ENCODE results near the gene LMBR1L. TPM values are rescaled to one million over a fixed set of nuclear protein-coding genes. Genes with fewer than 3 reads are reported as not detected.

LMBR1L gene
- total RNA-seq, 1 experiment from 2014 or later = 55.1 TPM

DNA sequence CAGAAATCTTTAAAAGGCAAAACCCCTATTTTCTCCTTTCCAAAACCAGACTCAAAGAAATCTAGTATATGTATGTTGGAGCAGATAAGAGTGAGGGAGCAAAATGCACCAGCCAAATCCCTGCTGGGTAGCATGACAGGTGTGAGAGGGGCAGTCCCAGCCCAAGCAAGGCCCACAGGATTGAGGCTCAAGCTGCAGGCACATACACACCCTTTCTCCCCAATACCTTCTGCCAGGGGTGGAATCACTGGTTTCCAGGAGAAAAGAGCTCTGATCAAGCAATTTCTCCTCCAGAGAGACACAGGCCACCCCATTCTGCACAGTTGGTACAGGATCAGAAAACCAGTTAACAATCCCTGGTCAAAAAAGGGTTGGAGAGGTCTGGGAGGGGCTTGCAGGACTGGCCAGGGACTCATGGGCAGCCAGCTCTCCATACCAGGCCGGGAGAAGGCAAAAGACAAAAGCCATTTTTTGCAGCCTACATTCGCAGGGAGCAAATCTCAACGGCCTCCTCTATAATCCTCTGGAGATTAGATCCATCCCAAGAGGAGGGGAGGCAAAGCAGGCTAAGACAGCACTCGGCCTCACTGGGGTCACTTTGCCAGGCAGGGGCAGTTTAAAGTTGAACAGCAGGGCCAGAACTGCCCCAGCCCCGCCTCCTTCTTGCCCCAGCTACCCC lies 52.1 kb downstream of the LMBR1L start:
- Histone ChIP-seq H3K9ac (ENCODE audit: extremely low read depth, insufficient read length, low read length) (peak overlapping the region; percentile 50), H3T11ph (ENCODE audit: low read length) (no peak overlapping the region), H3K18ac (ENCODE audit: insufficient read length, low read depth, low read length) (no peak overlapping the region), H4K20me1 (ENCODE audit: control insufficient read depth, insufficient read depth, insufficient read length) (no peaks in the 10 kb centered on the region), H2BK12ac (ENCODE audit: insufficient read length, low read depth, low read length) (no peak overlapping the region), H3K4me1 (ENCODE audit: insufficient read depth, low read length) (peaks cover 14% of the 10 kb centered on the region), H2BK15ac (ENCODE audit: low read depth, low read length) (no peak overlapping the region), H4K91ac (ENCODE audit: insufficient read length, low read depth, low read length) (no peak overlapping the region), H3K27ac (ENCODE audit: insufficient read length, low read depth, low read length) (no peak overlapping the region), H2BK120ac (ENCODE audit: low read depth, low read length, poor library complexity, severe bottlenecking) (no peak overlapping the region), H3K23me2 (ENCODE audit: insufficient read length, low read depth, low read length, poor library complexity, severe bottlenecking) (peaks cover 24% of the 10 kb centered on the region), H3K79me1 (ENCODE audit: insufficient read depth, low read depth, low read length, poor library complexity, severe bottlenecking) (peaks cover 30% of the 10 kb centered on the region), H2AK5ac (ENCODE audit: insufficient read length, low read length) (no peak overlapping the region), H3K27me3 (ENCODE audit: insufficient read depth, low read length) (no peaks in the 10 kb centered on the region), H3K4ac (ENCODE audit: low read depth, low read length) (no peak overlapping the region), H3K9me3 (ENCODE audit: control insufficient read depth, low read depth, low read length) (no peaks in the 10 kb centered on the region), H4K8ac (replicated peaks; ENCODE audit: insufficient read length, low read depth, low read length) (no peak overlapping the region), H2BK5ac (ENCODE audit: insufficient read length, low read length) (no peak overlapping the region), H4K5ac (ENCODE audit: insufficient read length, low read depth, low read length) (no peak overlapping the region), H2AFZ (ENCODE audit: low read length) (no peak overlapping the region), H3K56ac (ENCODE audit: insufficient read length, low read depth, low read length) (no peak overlapping the region), H3K4me2 (ENCODE audit: insufficient read depth, insufficient read length, low read length) (peak overlapping the region; percentile 85), H3K14ac (ENCODE audit: insufficient read depth, low read length) (no peak overlapping the region), H3K23ac (ENCODE audit: insufficient read length, low read depth, low read length) (no peak overlapping the region), H3K79me2 (ENCODE audit: insufficient read depth, low read length) (peaks cover 48% of the 10 kb centered on the region), H2BK20ac (ENCODE audit: low read depth, low read length, poor library complexity, severe bottlenecking) (no peak overlapping the region)
- H3K27me3 Mint-ChIP-seq (ENCODE audit: low read depth) = no peaks in the 10 kb centered on the region
- peaks cover 20 to 28% (median 25%) of the 10 kb centered on the region in 3 experiments for H3K36me3 Mint-ChIP-seq (ENCODE audit: insufficient read depth in 1 of 3, low read depth in 3 of 3)
- peaks cover 50% of the 10 kb centered on the region in 2 experiments for H3K4me1 Mint-ChIP-seq
- TF ChIP-seq, protein P1, sequence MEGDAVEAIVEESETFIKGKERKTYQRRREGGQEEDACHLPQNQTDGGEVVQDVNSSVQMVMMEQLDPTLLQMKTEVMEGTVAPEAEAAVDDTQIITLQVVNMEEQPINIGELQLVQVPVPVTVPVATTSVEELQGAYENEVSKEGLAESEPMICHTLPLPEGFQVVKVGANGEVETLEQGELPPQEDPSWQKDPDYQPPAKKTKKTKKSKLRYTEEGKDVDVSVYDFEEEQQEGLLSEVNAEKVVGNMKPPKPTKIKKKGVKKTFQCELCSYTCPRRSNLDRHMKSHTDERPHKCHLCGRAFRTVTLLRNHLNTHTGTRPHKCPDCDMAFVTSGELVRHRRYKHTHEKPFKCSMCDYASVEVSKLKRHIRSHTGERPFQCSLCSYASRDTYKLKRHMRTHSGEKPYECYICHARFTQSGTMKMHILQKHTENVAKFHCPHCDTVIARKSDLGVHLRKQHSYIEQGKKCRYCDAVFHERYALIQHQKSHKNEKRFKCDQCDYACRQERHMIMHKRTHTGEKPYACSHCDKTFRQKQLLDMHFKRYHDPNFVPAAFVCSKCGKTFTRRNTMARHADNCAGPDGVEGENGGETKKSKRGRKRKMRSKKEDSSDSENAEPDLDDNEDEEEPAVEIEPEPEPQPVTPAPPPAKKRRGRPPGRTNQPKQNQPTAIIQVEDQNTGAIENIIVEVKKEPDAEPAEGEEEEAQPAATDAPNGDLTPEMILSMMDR (conservative IDR thresholded peaks at IDR 0.05) = no peak
- H3K27ac Mint-ChIP-seq = peak overlapping the region in 1 of 3 experiments; percentile 24; a peak in 1 of 7 replicates
- peak overlapping the region; percentile 97 for H3K4me3 Mint-ChIP-seq
- WGBS (ENCODE audit: extremely low coverage, insufficient read length, low lambda C conversion rate) = no CpG with 5 or more reads among the region's 5 CpGs
- no peaks in the 10 kb centered on the region for H3K9me3 Mint-ChIP-seq
- DNase-seq = no peak

Measured in H9 (cell line).